ENCODE results near the gene NUDCD2.

DNA sequence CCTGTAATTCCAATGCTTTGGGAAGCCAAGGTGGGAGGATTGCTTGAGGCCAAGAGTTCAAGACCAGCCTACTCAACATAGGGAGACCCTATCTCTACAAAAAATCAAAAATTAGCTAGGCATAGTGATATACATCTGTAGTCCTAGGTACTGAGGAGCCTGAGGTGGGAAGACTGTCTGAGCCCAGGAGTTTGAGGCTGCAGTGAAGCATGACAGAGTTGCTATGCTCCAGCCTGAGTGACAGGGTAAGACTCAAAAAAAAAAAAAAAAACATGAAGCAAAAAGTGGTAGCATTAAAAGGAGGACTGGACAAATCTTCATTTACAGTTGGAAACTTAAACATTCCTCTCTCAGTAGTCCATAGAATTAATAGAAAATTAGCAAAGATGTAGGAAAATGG is 12.7 kb downstream of the NUDCD2 start:
- no peak for TF ChIP-seq EZH2 (IDR thresholded peaks at IDR 0.05; ENCODE audit: borderline replicate concordance, low read depth, low read length, severe bottlenecking)
- TF ChIP-seq CTCF (IDR thresholded peaks at IDR 0.05; ENCODE audit: borderline replicate concordance, extremely low read depth, low read length, poor library complexity, severe bottlenecking) = no peak

Data from DND-41 (cell line).